UCSD-AML1 (cell line): ENCODE results near the gene ARHGEF11.
A peak's percentile ranks its signal among the peaks of the same experiment; 100 is the strongest.

Experiments
- DNase-seq: peaks from one replicate; lab custom pipeline; 2025; ENCODE audit not compliant: unreplicated experiment; lab: John Stamatoyannopoulos, UW

ARHGEF11 gene

DNA sequence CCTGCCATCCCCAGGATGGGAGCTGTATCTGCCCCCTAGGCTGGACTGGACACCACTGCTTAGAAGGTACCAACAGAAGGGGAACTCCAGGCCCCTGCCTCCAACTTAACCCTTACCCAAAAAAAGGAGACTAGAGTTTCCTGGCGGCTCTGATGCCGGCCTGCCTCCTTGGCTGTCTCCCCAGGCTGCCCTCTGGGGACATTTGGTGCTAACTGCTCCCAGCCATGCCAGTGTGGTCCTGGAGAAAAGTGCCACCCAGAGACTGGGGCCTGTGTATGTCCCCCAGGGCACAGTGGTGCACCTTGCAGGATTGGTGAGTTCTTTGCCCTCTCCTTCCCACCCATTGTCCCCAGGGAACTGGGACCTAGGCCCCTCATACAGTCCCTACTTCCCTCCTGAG is 133.2 kb downstream of the ARHGEF11 start:
- DNase-seq = no peak

DNA sequence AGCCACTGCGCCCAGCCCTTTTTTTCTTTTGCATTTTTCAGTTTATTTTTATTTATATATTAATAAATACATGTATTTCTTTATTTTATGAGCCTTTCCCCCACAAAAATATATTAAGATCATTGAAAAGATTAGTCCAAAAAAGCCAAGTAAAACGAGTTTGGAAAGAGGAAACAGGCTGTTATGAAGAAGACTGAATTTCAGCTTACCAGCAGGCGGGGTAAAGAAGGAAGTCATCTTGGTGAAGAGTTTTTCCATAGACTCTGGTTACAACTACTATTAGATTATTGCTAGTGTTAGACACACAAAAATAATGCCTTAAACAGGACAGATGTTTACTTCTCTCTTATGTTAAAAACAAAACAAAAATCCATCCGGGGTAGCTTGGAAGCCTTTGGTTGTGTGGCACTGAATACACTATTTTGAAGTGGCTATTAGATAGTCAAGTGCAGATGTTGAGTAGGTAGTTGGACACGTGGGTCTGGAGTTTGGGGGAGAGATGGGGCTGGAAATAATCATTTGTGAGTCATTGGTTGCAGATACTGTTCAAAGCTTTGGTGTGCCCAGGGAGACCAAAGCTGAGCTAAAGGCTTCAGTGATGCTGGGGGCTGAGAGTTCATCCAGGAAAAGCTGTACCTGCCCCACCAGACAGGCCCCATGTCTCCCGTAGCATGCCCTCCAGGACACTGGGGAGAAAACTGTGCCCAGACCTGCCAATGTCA is 133.8 kb downstream of the ARHGEF11 start:
- DNase-seq = no peak

DNA sequence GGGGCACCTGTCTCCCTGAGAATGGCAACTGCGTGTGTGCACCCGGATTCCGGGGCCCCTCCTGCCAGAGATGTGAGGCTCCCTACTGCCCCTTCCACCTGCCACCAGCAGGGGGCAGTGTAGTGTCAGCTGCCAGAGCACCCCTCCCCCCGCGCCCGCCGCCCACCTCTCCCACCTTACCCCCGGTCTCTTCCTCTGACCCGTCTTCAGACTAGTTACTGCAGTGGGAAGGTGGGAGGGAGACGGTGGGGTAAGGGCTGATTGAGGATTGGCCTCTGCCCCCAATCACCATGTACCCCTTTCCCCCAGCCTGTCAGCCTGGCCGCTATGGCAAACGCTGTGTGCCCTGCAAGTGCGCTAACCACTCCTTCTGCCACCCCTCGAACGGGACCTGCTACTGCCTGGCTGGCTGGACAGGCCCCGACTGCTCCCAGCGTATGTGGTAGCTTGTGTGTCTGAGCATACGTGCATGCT is 135.2 kb downstream of the ARHGEF11 start:
- peak; percentile 37 for DNase-seq

DNA sequence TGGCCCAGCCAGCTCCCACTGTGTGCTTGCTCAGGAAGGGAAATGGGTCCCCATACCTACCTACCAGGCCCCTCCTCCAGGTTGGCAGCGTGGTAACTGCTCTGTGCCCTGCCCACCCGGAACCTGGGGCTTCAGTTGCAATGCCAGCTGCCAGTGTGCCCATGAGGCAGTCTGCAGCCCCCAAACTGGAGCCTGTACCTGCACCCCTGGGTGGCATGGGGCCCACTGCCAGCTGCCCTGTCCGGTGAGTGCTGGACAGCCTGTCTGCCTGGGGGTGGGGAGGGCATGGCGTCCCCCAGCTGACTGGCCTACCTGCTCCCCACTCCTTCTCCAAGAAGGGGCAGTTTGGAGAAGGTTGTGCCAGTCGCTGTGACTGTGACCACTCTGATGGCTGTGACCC is 135.9 kb downstream of the ARHGEF11 start:
- DNase-seq = no peak

DNA sequence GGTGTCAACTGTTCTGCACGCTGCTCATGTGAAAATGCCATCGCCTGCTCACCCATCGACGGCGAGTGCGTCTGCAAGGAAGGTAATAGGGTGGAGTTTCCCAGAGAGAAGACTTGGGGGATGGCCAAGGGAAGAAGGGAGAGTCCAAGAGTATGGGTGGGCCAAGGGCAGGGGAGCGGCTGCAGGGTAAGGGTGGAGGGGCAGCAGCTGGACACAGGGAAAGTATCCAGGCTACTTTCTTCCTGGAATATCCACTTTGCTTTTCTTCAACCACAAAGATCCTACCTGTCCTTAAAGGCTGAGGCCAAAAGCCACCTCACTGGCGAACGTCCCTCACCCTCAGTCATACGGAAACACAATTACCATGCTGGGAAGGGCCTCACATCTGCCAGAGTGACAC is 136.6 kb downstream of the ARHGEF11 start:
- no peak for DNase-seq

DNA sequence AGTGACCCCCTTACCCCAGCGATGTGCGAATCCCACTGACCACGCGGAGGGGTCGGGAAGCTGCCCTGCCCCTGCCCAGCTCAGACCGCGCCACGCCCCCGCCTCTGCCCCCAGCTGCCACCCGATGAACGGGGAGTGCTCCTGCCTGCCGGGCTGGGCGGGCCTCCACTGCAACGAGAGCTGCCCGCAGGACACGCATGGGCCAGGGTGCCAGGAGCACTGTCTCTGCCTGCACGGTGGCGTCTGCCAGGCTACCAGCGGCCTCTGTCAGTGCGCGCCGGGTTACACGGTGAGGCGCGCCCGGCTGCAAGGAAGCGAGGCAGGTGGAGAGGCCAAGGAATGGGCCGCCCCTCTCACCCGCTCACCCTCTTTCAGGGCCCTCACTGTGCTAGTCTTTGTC is 137.0 kb downstream of the ARHGEF11 start:
- DNase-seq = no peak

DNA sequence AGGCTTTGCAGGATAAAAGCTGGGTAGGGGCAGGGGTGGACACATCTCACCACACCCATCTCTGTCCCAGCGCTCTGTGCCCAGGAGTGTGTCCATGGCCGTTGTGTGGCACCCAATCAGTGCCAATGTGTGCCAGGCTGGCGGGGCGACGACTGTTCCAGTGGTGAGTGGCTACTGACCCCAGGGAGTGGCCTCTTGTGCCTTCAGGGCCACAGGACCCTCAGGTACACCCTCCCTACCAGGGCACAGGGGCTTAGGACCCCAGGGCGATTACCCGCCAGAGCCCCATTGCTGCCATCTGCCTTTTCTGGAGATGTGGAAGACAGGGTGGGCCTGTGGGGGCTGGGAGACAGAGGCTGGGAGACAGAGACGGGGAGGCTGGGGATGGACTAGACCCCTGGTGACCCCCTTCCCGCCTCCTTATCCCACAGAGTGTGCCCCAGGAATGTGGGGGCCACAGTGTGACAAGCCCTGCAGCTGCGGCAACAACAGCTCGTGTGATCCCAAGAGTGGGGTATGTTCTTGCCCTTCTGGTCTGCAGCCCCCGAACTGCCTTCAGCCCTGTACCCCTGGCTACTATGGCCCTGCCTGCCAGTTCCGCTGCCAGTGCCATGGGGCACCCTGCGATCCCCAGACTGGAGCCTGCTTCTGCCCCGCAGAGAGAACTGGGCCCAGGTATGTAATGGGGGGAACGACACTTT is 139.2 kb downstream of the ARHGEF11 start:
- DNase-seq = no peak

DNA sequence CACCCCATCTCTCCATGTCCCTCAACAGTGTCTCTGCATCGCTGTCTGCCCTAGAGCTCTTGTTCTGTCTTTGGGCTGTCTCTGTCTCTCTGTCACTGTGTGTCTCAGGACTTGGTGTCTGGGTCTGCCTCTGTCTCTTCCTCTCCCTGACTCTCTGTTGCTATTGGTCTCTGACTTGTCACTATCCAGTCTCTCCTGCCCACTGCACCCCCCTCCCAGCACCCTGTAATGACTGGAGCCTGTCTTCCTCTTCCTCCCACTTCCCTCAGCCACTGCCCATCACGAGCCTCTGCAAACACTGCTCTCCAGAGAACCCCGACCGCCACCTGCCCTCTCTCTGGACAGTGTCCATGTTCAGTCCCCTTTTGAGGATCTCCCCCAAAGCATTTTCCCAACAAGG is 139.9 kb downstream of the ARHGEF11 start:
- DNase-seq = peak; percentile 30

DNA sequence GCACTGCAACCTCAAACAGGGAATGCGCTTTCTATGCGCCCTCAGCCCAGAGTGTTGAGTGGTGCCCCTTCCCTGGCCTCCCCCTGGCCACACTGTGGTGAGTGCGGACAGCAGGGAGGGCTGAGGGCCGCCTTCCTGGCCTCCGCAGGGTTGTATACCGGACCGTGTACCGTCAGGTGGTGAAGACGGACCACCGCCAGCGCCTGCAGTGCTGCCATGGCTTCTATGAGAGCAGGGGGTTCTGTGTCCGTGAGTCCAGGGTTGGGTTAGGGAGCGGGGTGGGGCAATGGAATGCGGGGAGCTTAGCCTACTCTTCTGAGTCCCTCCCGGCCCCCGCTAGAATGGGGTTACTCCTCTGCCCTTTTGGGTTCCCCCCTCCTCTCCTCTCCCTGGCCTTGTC is 140.4 kb downstream of the ARHGEF11 start:
- no peak for DNase-seq

DNA sequence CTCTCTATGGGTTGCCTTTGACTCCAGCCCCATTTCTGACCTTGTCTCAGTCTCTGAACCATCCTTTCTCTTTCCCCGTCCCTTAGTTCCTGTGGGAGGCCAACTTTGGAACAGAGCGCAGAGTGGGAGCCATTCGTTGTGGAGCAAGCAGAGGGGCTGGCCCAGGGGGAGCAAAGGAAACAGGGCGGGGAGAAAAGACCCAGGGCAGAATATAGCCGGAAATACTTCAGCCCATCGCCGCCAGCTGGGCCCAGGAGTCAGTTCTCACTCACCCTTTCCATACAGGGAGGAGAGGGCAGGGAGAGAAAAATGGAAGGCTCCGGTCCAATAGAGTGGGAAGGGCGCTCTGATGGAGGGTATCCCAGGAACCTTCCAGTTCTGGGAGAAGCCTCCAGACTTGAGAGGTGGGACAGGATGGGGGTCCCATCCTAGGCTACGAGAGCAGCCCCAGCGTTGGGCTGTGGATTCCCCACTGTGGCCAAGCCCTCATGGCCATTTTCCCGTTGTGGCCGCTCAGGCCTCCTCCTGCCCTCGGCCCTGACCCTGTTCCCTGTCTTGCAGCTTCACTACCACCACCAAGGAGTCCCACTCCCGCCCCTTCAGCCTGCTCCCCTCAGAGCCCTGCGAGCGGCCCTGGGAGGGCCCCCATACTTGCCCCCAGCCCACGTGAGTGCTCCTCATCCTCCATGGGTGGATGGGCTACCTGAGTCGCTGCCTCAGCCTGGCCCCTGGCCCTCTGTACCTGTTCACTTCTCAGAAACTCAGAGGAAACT is 141.2 kb downstream of the ARHGEF11 start:
- no peak for DNase-seq

DNA sequence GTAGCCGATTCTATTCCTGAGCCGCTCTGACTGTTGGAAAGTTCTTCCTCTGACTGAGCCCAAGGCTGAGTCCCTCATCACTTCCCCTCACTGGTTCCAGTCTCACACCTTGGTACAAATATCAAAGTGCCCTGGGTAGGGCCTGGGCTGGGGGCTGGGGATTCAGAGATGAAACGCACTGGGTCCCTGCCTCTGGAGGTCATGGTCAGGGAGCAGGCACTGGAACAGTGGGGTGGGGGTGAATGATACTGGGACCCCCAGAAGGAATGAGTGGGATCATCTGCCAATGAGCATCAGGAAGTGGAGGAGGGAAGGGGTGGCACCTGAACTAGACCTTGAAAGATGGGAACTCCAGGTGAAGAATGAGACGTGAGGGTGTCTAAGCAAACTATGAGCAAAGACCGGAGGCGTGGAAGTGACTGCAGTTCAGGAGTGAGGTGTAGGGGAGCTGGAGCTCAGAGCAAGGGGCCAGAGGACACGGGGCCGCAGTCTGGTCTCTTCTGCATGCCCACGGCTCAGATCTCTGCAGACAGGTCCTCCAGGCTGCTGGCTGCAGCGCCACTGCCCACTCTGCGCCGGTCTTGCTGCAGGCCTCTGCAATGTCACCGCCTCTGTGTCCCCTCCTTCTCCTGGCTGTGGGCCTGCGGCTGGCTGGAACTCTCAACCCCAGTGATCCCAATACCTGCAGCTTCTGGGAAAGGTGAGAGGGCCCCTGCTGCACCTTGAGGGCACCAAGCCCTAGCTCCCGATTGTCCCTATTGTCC is 142.0 kb downstream of the ARHGEF11 start:
- DNase-seq = no peak

DNA sequence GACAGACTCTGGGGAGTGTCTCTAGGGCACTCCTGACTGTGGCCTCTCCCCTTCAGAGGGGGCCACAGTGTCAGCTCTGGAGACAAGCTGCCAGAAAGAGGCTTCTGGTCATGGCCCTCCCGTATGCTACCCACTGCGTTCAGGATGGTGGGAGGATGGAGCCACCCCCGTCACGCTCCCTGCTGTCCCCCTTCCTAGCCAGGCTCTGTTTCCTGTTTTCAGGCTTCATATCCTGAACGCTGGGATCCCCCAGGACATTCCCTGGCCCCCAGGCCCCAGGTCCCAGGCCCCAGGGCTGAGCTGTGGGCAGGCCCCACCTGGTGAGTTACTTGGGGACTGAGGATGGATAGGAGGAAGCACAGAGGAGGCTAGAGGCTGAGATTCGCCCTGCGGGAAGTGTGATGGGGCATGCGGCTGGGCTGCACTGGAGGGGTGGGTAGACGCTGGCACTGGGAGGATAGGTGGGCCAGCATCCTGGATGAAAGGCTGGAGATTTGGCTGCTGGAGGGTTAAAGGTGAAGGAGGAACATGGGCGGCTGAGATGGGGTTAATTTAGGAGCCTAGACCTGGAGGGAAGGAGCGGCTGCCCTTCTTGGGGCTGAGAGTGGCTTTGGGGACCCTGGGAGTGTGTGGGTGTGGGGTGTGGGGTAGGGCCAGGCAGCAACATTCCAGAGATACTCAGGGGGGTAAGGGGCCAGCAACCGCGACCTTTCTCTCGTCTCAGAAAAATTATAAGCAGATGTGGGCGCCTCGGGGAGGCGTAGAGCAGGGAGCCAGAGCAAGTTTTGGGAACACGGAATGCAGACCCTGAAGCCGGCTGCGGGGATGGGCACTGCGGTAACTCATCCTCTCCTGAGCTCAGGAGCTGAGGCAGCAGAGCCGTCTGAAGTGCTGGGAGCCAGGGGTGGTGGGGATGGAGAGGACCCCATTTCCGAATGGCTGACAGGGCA is 143.3 kb downstream of the ARHGEF11 start:
- DNase-seq = no peak

DNA sequence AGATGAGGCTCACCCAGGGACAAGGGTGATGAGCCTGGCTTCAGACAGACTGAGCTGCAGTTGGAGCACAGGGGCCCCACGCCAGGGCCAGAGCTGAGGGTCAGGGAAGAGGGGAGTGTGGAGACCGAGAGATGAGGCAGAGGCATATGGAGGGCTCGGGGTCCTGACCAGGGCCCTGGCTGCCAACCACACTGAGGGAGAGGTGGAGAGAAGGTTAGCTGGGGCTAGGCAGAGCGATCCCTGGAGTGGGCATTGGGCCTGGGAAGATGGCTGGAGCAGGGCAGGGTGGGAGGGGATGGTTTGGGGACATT is 144.0 kb downstream of the ARHGEF11 start:
- no peak for DNase-seq

DNA sequence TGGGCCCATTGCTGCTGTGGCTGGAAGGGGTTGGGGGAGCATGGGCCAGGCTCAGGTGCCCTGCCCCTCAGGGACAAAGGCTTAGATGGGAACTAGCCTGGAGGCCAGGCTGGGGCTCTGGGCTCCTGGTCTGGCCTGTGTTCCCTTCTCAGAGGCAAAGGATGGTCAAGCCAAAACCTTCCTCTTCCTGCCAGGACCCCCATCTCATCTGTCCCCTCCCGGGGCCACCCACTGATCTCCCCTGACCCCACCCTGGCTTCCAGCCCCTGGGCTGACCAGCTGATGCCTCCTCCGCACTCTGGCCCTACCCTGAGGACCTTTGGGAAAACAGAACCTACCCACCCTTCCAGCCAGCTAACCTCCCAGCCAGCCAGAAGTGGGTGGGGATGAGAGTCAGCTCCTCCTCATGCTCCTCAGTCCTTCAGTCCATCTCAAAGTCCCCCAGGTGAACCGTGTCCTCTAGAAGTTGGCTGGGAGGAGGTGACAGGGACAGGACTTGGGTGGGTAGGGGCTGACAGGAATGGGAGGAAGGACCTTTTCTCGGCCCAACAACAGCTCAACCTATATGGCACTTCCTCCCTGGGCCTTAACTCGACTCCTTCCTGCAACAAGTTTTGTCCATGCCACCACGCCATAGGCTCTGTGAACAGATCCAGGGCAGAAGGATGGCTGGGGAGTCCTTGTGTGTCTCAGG is 144.5 kb downstream of the ARHGEF11 start:
- no peak for DNase-seq

DNA sequence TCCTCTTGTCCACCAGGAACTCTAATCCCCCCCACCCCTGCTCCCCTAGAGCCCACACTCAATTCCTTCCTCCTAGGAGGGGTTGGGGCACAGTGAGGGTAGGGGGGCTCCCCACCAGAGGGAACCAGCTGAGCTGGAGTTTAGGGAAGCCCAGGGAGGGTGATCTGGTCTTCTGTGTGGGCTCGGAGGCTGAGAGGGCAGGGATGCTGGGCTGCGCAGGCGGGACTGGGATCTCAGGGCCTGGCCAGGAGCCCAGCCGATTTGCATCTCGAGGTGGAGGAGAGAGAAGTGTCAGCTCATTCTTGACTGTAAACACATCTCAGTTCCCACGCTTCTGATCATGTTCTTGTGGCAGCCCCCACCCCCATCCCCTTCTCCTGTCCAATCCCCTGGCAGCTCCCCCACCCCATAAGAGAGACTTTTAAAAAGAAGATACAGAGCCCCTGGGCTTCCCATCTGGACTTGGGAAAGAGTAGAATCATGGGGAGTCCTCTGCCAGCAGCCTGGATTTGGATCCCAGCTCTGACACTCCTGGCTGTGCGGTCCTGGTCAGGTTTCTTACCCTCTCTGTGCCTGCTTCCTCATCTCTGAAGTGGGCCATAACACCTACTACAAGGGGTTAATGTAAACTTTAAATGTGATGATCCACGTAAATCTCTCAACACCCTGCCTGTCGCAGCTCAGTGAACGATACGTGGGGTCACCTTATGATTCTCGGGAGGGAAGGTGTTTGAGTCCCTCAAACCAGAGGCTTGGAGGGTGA is 145.4 kb downstream of the ARHGEF11 start:
- no peak for DNase-seq

DNA sequence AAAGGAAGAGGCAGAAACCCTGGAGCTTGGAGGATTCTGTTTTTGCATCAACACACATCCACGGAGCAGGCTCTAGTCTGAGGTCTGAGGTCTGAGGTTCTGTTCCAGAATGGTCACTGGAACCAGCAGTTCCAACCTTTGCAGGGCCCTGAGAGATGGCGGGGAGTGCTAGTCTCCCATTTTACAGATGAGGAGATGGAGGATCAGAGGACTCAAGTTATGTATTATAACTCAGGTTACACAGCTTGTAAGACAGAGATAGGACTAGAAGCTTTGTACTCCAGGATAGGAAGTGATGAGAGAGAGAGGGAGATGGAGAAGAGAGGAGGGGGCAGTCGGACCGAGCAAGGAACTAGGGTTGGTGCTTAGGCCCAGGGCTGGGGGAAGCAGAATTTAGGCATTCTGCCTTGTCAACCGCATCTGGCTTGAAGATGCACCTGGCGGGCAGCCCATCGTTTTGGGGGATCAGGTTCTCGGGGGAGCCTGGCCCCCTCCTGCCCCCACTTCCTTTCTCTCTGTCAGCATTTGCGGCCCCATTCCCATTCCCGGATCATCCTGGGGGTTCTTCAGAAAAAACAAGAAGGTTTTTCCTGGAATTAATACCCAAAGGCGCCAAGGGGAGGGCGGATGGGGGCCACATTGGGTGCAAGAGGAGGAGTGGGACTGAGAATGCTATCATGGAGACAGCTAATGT is 146.4 kb downstream of the ARHGEF11 start:
- DNase-seq = no peak

DNA sequence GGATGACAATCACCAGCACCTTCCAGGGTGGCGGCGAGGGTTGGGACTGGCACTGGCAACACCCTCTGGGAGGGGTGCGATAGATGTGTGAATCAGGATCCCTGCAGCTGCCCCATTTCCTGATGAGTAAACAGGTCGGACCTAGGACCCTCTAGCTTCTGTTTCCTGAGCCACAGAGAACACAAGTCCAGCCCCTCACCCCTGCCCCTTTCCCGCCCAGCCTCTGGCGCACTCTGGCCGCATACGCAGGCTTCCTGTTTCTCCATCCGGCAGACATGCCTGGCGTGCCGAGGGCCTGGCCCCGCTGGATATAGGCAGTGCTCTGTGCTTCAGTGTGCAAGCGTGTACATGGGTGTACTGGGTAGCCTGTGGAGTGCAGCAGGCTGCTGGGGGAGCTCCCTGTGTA is 147.4 kb downstream of the ARHGEF11 start:
- peak; percentile 85 for DNase-seq

DNA sequence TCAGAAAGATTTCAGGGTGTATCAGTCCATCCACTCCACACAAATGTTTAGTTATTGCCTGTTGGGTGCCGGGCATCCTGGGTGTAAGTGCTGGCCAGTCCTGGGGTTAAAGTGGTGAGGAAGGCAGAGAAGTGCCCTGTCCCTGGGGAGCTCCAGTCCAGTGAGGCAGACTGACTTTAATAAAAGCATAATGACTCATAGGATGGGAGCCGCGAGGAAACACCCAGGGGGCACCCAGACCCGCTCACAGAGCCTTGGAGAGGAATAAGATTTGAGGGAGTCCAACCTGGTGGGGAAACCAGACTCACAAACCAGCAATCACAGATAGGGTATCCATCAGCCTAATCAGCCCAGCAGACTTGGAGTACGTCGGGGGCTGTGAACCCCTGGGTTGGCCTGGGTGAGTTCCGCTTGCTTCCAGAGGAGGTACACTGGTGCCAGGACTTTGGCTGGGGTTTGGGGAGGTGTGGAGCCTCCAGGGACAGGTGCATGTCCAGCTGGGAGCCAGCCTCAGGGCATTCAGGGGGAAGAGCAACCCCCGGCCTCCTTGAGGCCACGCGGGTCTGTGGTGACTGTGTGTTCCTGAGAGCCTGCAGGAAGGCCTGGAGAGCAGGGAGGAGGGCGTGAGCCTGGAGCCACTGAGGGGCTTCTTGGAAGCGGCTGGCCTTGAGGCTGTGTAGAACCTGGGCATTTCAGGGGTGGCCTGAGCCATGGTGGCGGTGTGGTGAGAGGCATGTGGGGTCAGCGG is 148.3 kb downstream of the ARHGEF11 start:
- DNase-seq = no peak
